Neural progenitor cell (in vitro differentiated cells): Measurements from ENCODE around the gene MAP7.

ENCODE experiments used
- EZH2 ChIP-seq: fragments of 200-600 bp; sonication (generic); IDR thresholded peaks from 2 replicates; pipeline ENCODE4 v1.6.1; 2017; ENCODE audit warnings: antibody characterized with exemption, mild to moderate bottlenecking, moderate library complexity
- TF ChIP-seq, protein P1 (sequence below): fragments of 200-600 bp; sonication (generic); IDR thresholded peaks from 2 replicates; pipeline ENCODE4 v1.5.1; 2017; ENCODE audit warnings: antibody characterized with exemption, mild to moderate bottlenecking

DNA sequence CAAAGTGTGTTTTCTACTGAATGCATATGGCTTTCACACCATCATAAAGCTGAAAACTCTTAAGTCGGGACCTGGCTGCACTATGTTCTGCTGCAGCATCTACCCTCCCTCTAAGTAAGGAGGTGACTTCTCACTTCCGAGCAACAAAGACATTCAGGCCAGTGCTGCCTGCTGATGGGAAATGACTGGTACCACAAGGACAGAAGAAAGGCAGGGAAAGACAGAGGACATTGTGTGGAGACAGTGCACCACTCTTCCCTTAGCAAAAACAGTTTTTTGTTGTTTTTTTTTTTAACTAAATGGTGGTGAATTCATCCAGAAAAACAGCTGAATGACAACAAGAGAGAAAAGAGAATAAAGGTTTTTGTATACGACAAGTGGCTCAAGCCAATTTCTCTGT, 81.5 kb downstream of the MAP7 start:
- TF ChIP-seq, protein P1, sequence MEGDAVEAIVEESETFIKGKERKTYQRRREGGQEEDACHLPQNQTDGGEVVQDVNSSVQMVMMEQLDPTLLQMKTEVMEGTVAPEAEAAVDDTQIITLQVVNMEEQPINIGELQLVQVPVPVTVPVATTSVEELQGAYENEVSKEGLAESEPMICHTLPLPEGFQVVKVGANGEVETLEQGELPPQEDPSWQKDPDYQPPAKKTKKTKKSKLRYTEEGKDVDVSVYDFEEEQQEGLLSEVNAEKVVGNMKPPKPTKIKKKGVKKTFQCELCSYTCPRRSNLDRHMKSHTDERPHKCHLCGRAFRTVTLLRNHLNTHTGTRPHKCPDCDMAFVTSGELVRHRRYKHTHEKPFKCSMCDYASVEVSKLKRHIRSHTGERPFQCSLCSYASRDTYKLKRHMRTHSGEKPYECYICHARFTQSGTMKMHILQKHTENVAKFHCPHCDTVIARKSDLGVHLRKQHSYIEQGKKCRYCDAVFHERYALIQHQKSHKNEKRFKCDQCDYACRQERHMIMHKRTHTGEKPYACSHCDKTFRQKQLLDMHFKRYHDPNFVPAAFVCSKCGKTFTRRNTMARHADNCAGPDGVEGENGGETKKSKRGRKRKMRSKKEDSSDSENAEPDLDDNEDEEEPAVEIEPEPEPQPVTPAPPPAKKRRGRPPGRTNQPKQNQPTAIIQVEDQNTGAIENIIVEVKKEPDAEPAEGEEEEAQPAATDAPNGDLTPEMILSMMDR: no peak
- no peak for TF ChIP-seq EZH2
